Measurements from ENCODE around the gene KRT77. TPM values are rescaled to one million over a fixed set of nuclear protein-coding genes. Genes with fewer than 3 reads are reported as not detected.

The KRT77 gene
- total and polyA plus RNA-seq, 7 donors = 0.01 to 0.04 TPM; not detected in 5

- Histone ChIP-seq H3K36me3 (ENCODE audit: insufficient read depth in 1 of 2, low read depth in 1 of 2) (no peaks in the 10 kb centered on the region), H3K4me1 (no peaks in the 10 kb centered on the region), H3K27me3 (ENCODE audit: insufficient read depth in 3 of 3, low read length in 2 of 3) (peaks cover 0 to 9% (median 0%) of the 10 kb centered on the region in 3 donors), H3K27ac (no peak overlapping the region), H3K9me3 (no peaks in the 10 kb centered on the region), H3K4me3 (no peak overlapping the region)
- 53 to 63% (median 62%) methylated on average over 5 of the region's 5 CpGs for WGBS, 3 donors
- no peak for ATAC-seq
- intact Hi-C loops (cut with DNase I) = no loop called here
- DNase-seq = no peak
- no peak for TF ChIP-seq CTCF (IDR thresholded peaks at IDR 0.05)
These were observed 32.7 kb upstream of the KRT77 start for GRCh38 chr12:52735816-52736632.

- WGBS, 3 donors = 62 to 79% (median 77%) methylated on average over 8 of the region's 8 CpGs
- Histone ChIP-seq H3K36me3 (ENCODE audit: insufficient read depth in 1 of 2, low read depth in 1 of 2) (no peaks in the 10 kb centered on the region), H3K27ac (no peak overlapping the region), H3K4me1 (no peaks in the 10 kb centered on the region), H3K9me3 (no peaks in the 10 kb centered on the region), H3K4me3 (no peak overlapping the region), H3K27me3 (ENCODE audit: insufficient read depth in 3 of 3, low read length in 2 of 3) (peaks cover 0 to 9% (median 0%) of the 10 kb centered on the region in 3 donors)
- no peak for DNase-seq
- intact Hi-C loops (cut with DNase I) = no loop called here
- ATAC-seq = no peak
- TF ChIP-seq CTCF (IDR thresholded peaks at IDR 0.05) = no peak
These were observed 31.8 kb upstream of the KRT77 start for GRCh38 chr12:52735106-52735505.

GRCh38 chr12:52730793-52731192 lies 27.5 kb upstream of the KRT77 start:
- H3K27me3 ChIP-seq (ENCODE audit: insufficient read depth in 3 of 3, low read length in 2 of 3) = peaks cover 0 to 10% (median 9%) of the 10 kb centered on the region in 3 donors
- no peaks in the 10 kb centered on the region for H3K36me3 ChIP-seq (ENCODE audit: insufficient read depth in 1 of 2, low read depth in 1 of 2)
- H3K4me3 ChIP-seq = no peak overlapping the region
- intact Hi-C loops (cut with DNase I) = no loop called here
- no peak for TF ChIP-seq CTCF (IDR thresholded peaks at IDR 0.05)
- 41 to 56% (median 54%) methylated on average over 2 of the region's 2 CpGs for WGBS, 3 donors
- H3K4me1 ChIP-seq = no peaks in the 10 kb centered on the region
- H3K27ac ChIP-seq = no peak overlapping the region
- ATAC-seq = no peak
- DNase-seq = no peak
- no peaks in the 10 kb centered on the region for H3K9me3 ChIP-seq

- intact Hi-C loops (cut with DNase I) = no loop called here
- DNase-seq = no peak
- Histone ChIP-seq H3K27ac (no peak overlapping the region), H3K9me3 (no peaks in the 10 kb centered on the region), H3K4me1 (no peaks in the 10 kb centered on the region), H3K27me3 (ENCODE audit: insufficient read depth in 3 of 3, low read length in 2 of 3) (peaks cover 0 to 13% (median 7%) of the 10 kb centered on the region in 3 donors), H3K36me3 (ENCODE audit: insufficient read depth in 1 of 2, low read depth in 1 of 2) (no peaks in the 10 kb centered on the region), H3K4me3 (no peak overlapping the region)
- 86% methylated on average over 13 of the region's 13 CpGs for WGBS, 3 donors
- no peak for TF ChIP-seq CTCF (IDR thresholded peaks at IDR 0.05)
- ATAC-seq = no peak
These were observed 27.1 kb upstream of the KRT77 start for GRCh38 chr12:52730383-52730782.
